ENCODE measurements around the gene L3MBTL1.
"Not testable (repeated sequence)": the region's sequence is repeated elsewhere in the genome, so short reads cannot be mapped to it uniquely, and the experiment has no call there.

Gene L3MBTL1

DNA sequence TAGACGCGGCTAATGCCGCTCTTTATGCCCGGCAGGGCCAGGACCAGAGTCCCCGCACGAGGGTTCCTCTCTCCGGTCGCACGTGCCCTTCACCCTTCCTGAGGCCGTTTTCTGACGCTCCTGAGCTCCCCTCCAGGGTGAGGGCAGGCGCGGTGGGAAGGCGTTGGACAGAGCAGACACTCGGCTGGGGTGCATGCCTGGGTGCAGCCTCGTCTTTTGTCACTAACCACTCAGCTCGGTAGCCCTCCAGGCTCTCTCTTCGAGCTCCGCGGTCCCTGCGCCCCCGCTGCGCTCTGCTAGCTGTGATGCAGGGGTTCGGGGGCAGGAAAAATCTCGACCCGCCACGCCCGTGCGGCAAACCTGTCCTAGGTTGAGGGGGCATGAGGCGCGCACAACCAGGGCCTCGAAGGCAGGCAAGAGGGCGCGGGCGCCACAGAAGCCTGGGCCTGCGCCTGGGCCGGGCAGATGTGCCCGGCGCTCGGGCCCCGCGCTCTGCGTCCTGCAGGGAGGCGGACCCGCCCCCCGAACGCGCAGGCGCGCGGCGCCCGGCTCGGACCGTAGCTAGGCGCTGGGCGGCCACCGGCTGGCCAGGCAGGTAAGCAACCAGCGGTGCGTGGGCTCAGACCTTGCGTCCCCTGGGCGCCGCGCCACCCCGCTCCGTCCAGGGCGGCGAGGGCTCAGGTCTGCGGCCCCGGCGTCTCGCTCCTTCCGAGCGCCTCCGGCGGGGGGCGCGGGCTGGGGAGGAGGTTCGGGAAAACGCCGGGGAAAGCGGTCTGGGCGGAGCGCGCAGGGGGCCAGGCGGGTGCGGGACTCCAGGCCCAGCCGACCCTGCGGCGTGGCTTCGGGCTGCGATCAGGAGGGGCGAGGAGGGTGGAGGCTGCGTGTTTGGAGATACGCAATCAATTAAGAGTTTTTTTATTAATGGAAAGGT lies at the start of gene L3MBTL1:
Gene L3MBTL1 (plus strand): TSS at position 548 of the 931 bp plus-strand sequence. CDS start 5,807 bp downstream, outside the sequence.
- no peak for DNase-seq

GRCh38 chr20:43458422-43458924 lies 49.0 kb upstream of the L3MBTL1 start:
- peak; percentile 14 for DNase-seq

DNA sequence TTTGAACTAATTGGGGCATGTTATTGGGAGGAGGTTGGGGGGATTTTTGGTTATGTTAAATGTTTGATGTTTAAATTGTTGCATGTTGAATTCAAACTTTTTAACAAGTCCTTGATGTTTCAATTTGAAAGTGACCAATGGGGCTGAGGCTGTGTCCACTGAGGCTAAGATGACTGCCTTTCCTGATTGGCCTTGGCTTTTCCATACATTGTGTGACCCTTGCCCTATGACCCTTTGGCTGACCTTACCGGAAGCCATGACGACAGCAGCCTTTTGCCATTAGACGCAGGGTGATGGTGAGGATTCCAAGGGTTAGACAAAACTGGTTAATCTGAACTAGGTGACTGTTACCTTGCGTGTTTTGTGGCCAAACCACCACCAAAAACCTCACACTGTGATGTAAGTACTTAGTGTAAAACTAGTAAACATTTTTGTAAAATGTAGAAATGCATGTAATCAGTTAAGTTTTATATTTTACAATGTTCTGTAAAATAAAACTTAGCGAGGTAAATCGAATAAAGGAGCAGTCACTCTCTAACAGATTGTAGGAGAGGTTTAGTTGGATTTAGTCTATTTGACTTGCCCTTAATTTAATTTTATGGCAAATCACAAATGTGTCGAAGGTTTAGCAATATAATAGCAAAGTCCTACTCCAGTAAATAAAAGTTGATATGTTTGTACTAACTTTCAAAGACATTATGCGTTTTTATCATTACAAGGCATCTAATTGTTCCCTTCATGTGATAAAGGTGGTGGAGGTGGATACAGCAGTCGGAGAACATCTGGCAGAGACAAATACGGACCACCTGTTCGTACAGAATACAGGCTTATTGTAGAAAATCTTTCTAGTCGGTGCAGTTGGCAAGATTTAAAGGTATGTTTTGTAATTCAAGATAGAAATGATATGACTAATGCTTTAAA lies 48.2 kb upstream of the L3MBTL1 start:
- no peak for DNase-seq

GRCh38 chr20:43460172-43460829 lies 47.2 kb upstream of the L3MBTL1 start:
- no peak for DNase-seq

DNA sequence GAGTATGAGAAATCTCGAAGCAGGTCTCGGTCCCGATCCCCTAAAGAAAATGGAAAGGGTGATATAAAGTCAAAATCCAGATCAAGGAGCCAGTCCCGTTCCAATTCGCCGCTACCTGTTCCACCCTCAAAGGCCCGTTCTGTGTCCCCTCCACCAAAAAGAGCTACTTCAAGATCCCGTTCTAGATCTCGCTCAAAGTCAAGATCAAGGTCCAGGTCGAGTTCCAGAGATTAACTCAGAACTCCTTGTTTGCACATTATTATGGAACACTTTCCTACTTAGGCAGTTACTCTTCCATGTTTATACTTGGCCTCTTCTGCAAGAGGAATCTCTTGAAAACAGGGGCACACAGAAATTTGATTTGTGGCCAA lies 46.7 kb upstream of the L3MBTL1 start:
- no peak for DNase-seq

DNA sequence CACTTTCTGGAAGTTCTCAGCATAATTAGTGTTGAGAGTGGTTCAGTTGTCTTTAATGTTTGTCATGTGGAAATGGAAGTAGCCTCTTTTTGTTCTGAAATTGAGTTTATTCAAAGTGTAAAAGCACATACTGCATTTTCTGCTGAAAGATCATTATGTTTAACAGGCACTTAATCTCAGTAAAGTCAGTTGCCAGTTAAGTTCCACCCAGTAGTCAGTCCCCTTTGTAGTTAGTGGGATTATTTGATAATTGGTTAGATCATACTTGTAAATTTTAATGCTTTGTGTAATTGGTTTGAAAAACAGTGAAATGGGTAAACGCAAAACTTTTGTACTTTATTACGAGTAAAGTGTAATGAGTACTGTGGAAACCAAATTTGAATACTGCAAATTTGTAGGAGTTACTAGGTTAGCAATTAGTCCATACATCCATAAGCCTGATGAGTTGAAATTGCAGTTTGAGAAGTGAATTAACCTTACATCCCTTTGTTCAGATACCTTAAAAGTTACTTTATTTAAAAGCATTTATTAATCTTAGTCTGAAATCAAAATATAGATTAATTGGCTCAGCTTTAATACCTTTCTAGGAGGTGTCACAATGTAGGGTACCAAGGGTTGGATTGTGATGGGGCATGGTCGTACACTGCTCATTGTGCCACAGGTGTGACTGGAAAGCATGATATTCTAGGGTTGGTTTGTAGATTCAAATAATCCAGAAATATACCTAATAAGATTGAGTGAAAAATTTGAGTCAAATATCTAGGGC lies 45.4 kb upstream of the L3MBTL1 start:
- DNase-seq, result no peak

GRCh38 chr20:43462660-43463526 lies 44.6 kb upstream of the L3MBTL1 start:
- DNase-seq, result no peak

GRCh38 chr20:43463527-43464218 lies 43.8 kb upstream of the L3MBTL1 start:
- no peak for DNase-seq

DNA sequence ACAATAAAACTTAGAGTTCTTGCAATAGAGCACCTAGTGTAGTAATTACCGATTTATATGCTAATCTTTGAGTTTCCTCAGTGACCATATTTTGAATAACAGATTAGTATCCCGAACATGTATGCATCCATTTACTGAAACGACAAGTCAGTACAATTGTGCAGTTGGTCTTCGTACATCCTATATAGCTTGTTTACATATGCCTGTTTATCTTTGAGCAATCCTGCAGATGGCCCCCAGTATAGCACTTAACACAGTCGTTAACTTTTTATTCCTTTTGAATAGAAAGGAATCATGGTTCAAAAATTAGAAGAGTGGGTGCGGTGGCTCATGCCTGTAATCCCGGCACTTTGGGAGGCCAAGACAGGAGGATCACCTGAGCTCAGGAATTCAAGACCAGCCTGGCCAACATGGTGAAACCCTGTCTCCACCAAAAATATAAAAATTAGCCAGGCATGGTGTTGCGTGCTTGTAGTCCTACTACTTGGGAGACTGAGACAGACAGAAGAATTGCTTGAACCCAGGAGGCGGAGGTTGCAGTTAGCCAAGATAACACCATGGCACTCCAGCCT lies 43.2 kb upstream of the L3MBTL1 start:
- DNase-seq, result no peak

DNA sequence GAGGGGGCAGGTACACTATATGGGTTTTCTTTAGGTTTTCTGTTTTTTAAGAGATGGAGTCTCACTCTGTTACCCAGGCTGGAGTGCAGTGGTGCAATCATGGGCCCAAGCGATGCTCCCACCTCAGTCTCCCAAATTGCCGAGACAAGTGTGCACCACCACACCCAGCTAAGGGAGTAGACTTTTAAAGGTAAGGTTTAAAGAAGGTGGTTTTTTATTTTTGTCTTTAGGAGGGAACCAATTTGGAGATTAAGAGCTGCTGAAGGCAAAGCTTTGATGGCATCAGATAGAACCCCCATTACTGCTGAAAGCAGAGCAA lies 41.9 kb upstream of the L3MBTL1 start:
- no peak for DNase-seq

GRCh38 chr20:43467589-43467988 lies 39.9 kb upstream of the L3MBTL1 start:
- no peak for DNase-seq

GRCh38 chr20:43472671-43473380 lies 34.7 kb upstream of the L3MBTL1 start:
- no peak for DNase-seq

GRCh38 chr20:43473381-43473704 lies 34.2 kb upstream of the L3MBTL1 start:
- DNase-seq, result no peak

GRCh38 chr20:43477193-43477592 lies 30.3 kb upstream of the L3MBTL1 start:
- DNase-seq, result no peak

DNA sequence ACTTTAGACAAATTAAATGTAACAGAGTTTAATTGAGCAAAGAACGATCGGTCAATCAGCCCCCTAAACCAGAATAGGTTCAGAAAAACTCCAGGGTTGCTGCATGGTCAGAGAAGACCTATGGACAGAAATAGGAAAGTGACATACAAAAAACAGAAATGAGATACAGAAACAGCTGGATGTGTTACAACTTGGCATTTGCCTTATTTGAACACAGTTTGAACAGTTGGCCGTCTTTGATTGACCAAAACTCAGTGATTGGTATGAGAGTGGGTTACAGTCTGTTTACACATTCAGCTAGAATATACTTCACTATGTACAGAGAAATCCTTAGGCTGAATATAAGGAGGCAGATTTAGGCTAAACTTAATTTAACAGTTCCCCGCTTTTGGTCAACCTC lies 29.9 kb upstream of the L3MBTL1 start:
- no peak for DNase-seq

- no peak for DNase-seq
These were observed 17.5 kb upstream of the L3MBTL1 start for GRCh38 chr20:43490038-43490437.

GRCh38 chr20:43492101-43492500 lies 15.4 kb upstream of the L3MBTL1 start:
- no peak for DNase-seq

GRCh38 chr20:43495388-43495787 lies 12.1 kb upstream of the L3MBTL1 start:
- DNase-seq, result no peak

DNA sequence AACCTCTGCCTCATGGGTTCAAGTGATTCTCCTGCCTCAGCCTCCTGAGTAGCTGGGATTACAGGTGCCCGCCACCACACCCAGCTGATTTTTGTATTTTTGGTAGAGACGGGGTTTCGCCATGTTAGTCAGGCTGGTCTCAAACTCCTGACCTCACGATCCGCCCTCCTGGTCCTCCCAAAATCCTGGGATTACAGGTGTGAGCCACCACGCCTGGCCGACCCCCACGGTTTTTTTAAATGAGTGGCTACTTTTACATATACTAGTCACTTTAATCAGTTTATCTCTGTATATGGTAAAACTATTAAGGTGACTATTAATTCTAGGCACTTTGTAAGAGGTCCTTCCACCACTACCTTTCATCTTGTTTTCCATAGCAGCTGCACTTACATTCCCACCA lies 5.5 kb upstream of the L3MBTL1 start:
- not testable (repeated sequence) for DNase-seq

DNA sequence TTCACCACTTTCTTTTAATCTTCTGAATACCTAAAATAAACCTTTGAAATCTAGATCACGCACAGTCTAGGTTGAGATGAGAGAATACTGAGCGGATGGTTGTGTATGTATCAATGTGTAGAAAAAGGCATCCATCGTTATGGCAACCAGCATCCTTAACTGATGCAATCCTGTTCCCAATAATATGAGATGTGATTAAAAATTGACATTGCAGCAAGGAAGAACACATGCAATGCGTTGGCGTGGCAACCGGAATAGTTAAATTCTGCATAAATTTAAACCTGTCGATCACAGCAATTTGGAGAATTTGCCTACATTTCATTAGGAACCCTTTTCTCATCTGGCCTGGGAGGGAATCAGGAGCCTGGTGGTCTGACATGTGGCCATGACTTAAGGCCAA lies 1.3 kb upstream of the L3MBTL1 start:
- DNase-seq, result no peak
